SK-N-SH (cell line): ENCODE data around the gene IL3. TPM values are rescaled to one million over a fixed set of nuclear protein-coding genes. Genes with fewer than 3 reads are reported as not detected.

Experiments used
- CTCF ChIA-PET: fragments of 300-600, 350-600 bp; formaldehyde crosslinking; extraction: SDS; loops from one replicate; lab custom pipeline; 2021; lab: Yijun Ruan, JAX
- POLR2A ChIA-PET: fragments of 350-600 bp; sonication (Branson Sonifier 250); formaldehyde crosslinking; extraction: SDS; loops from one replicate; lab custom pipeline; 2020; ENCODE audit warnings: antibody characterized with exemption, inconsistent platforms; lab: Yijun Ruan, JAX
- DNase-seq: peaks from one replicate; pipeline ENCODE4 v3.0.0; 2012
- H2AFZ ChIP-seq: fragments of 200-600 bp; sonication (generic); 2 replicates; pipeline ENCODE4 v1.8.1; 2016; ENCODE audit warnings: antibody characterized with exemption, mild to moderate bottlenecking, low read depth
- H3F3A ChIP-seq: fragments of 200-600 bp; sonication (generic); replicated peaks from 2 replicates; pipeline ENCODE3; 2016; ENCODE audit warnings: antibody characterized with exemption, mild to moderate bottlenecking; ENCODE audit not compliant: insufficient read depth
- H3K27ac ChIP-seq, 2 experiments: fragments of 200-500 bp in 1 of 2; fragments of 200-600 bp in 1 of 2; sonication (Bioruptor generic) in 1 of 2; sonication (generic), shearing (Covaris generic) in 1 of 2; 2 replicates each; pipeline versions ENCODE4 v1.5.1 to v1.6.1; 2014 to 2016; ENCODE audit warnings: low read depth in 2 of 2, inconsistent platforms in 1 of 2, low read length in 1 of 2, mild to moderate bottlenecking in 1 of 2, mixed read lengths in 1 of 2
- H3K27me3 ChIP-seq: fragments of 200-600 bp; sonication (generic), shearing (Covaris generic); 2 replicates; pipeline ENCODE4 v1.6.1; 2016; ENCODE audit warnings: mixed run types; ENCODE audit not compliant: insufficient read depth
- H3K36me3 ChIP-seq, 2 experiments: fragments of 200-500 bp in 1 of 2; fragments of 200-600 bp in 1 of 2; sonication (Bioruptor generic) in 1 of 2; sonication (generic) in 1 of 2; replicated peaks in 1 of 2; 2 replicates each; pipeline versions ENCODE3 to v1.5.1; 2014 to 2016; ENCODE audit warnings: low read length in 1 of 2, mild to moderate bottlenecking in 1 of 2; ENCODE audit not compliant: insufficient read depth in 2 of 2, control insufficient read depth in 1 of 2
- H3K4me1 ChIP-seq, 2 experiments: fragments of 200-500 bp in 1 of 2; fragments of 200-600 bp in 1 of 2; sonication (Bioruptor generic) in 1 of 2; sonication (generic), shearing (Covaris generic) in 1 of 2; 2 replicates each; pipeline versions ENCODE4 v1.5.1 to v1.6.1; 2014 to 2016; ENCODE audit warnings: low read depth in 1 of 2, low read length in 1 of 2, mixed run types in 1 of 2; ENCODE audit not compliant: insufficient read depth in 2 of 2, control insufficient read depth in 1 of 2
- H3K4me2 ChIP-seq: fragments of 200-600 bp; sonication (generic), shearing (Covaris generic); 2 replicates; pipeline ENCODE4 v1.6.1; 2017; ENCODE audit warnings: mixed run types
- H3K4me3 ChIP-seq, 2 experiments: fragments of 200-500 bp in 1 of 2; fragments of 200-600 bp in 1 of 2; sonication (Bioruptor generic) in 1 of 2; sonication (generic), shearing (Covaris generic) in 1 of 2; 2 replicates each; pipeline versions ENCODE4 v1.5.1 to v1.8.1; 2014 to 2016; ENCODE audit warnings: low read depth in 2 of 2, inconsistent platforms in 1 of 2, low read length in 1 of 2, mild to moderate bottlenecking in 1 of 2, mixed read lengths in 1 of 2, moderate library complexity in 1 of 2
- H3K79me2 ChIP-seq: fragments of 200-600 bp; sonication (generic); 2 replicates; pipeline ENCODE4 v1.8.1; 2017; ENCODE audit warnings: mild to moderate bottlenecking; ENCODE audit not compliant: insufficient read depth
- H3K9ac ChIP-seq: fragments of 200-600 bp; sonication (generic); 2 replicates; pipeline ENCODE4 v1.6.1; 2017; ENCODE audit warnings: mixed run types
- H3K9me2 ChIP-seq: fragments of 200-600 bp; sonication (generic); 2 replicates; pipeline ENCODE4 v1.6.1; 2017; ENCODE audit warnings: mixed run types
- H3K9me3 ChIP-seq: fragments of 200-600 bp; sonication (generic); 2 replicates; pipeline ENCODE4 v1.6.1; 2017; ENCODE audit warnings: mixed run types, mild to moderate bottlenecking, moderate library complexity
- H4K20me1 ChIP-seq: fragments of 200-600 bp; sonication (generic); 2 replicates; pipeline ENCODE4 v1.6.1; 2017; ENCODE audit warnings: mild to moderate bottlenecking, mixed run types; ENCODE audit not compliant: insufficient read depth
- CHD2 ChIP-seq: fragments of 150-350 bp; IDR thresholded peaks from 2 replicates; pipeline ENCODE4 v1.6.1; 2018; ENCODE audit warnings: low read length; ENCODE audit not compliant: partially characterized antibody
- ELF1 ChIP-seq: IDR thresholded peaks from 2 replicates; pipeline ENCODE4 v1.4.0; 2012
- EZH2phosphoT487 ChIP-seq: fragments of 200-600 bp; sonication (generic); IDR thresholded peaks from 2 replicates; pipeline ENCODE4 v1.6.1; 2017; ENCODE audit warnings: low read depth, mixed run types, mild to moderate bottlenecking, antibody characterized with exemption, moderate library complexity, borderline replicate concordance
- FOSL2 ChIP-seq: IDR thresholded peaks from 2 replicates; pipeline ENCODE4 v1.4.0; 2012; ENCODE audit warnings: low read depth, mild to moderate bottlenecking, moderate library complexity, borderline replicate concordance
- FOXJ3 ChIP-seq: sonication (generic); formaldehyde crosslinking; IDR thresholded peaks from 2 replicates; pipeline ENCODE4 v1.5.1; 2020; ENCODE audit warnings: mild to moderate bottlenecking, missing genetic modification reagents
- FOXM1 ChIP-seq: IDR thresholded peaks from 2 replicates; pipeline ENCODE4 v1.4.0; 2012; ENCODE audit warnings: low read depth, mild to moderate bottlenecking
- GABPA ChIP-seq: IDR thresholded peaks from 2 replicates; pipeline ENCODE4 v1.4.0; 2012; ENCODE audit warnings: low read depth, mild to moderate bottlenecking
- GATA2 ChIP-seq: sonication (generic); formaldehyde crosslinking; IDR thresholded peaks from 2 replicates; pipeline ENCODE4 v1.5.0; 2020; ENCODE audit warnings: mild to moderate bottlenecking, missing genetic modification reagents
- JUND ChIP-seq: IDR thresholded peaks from 2 replicates; pipeline ENCODE4 v1.4.0; 2012
- MAX ChIP-seq: IDR thresholded peaks from 2 replicates; pipeline ENCODE4 v1.4.0; 2012; ENCODE audit warnings: low read depth
- MEF2A ChIP-seq: IDR thresholded peaks from 2 replicates; pipeline ENCODE4 v1.4.0; 2012; ENCODE audit warnings: low read depth, borderline replicate concordance
- MXI1 ChIP-seq: IDR thresholded peaks from 2 replicates; pipeline ENCODE4 v1.6.1; 2012; ENCODE audit warnings: mild to moderate bottlenecking, low read depth, low read length, improper control_type of control experiment
- PBX3 ChIP-seq: IDR thresholded peaks from 2 replicates; pipeline ENCODE4; 2012
- POLR2AphosphoS5 ChIP-seq: IDR thresholded peaks from 2 replicates; pipeline ENCODE4 v1.6.1; 2012; ENCODE audit warnings: low read depth, low read length
- RAD21 ChIP-seq: IDR thresholded peaks from 2 replicates; pipeline ENCODE4 v1.6.1; 2012; ENCODE audit warnings: mild to moderate bottlenecking, low read length
- RCOR1 ChIP-seq: fragments of 150-350 bp; IDR thresholded peaks from 2 replicates; pipeline ENCODE4 v1.6.1; 2017; ENCODE audit warnings: antibody characterized with exemption, low read length
- RFX5 ChIP-seq: IDR thresholded peaks from 2 replicates; pipeline ENCODE4 v1.6.1; 2012; ENCODE audit warnings: mild to moderate bottlenecking, improper control_type of control experiment, low read length
- SMC3 ChIP-seq: IDR thresholded peaks from 2 replicates; pipeline ENCODE4 v1.6.1; 2012; ENCODE audit warnings: low read depth, low read length, improper control_type of control experiment
- TEAD4 ChIP-seq: IDR thresholded peaks from 2 replicates; pipeline ENCODE4 v1.4.0; 2012; ENCODE audit warnings: mild to moderate bottlenecking, borderline replicate concordance; ENCODE audit not compliant: insufficient read depth
- USF1 ChIP-seq: IDR thresholded peaks from 2 replicates; pipeline ENCODE4 v1.4.0; 2012; ENCODE audit warnings: low read depth, borderline replicate concordance
- WGBS: methylation state at CpG from one replicate; pipeline ENCODE4 v1.1.6; 2017; ENCODE audit warnings: low lambda C conversion rate; 5-methylcytosine and 5-hydroxymethylcytosine counted together
- polyA plus RNA-seq, 3 experiments: library from polyadenylated mRNA; depleted of rRNA; stranded (reverse); fragments of >200 nt; gene quantifications; 2 replicates each; pipeline ENCODE4 v1.2.3, GENCODE V29; 2012

IL3 gene
- polyA plus RNA-seq, 1 of the 3 experiments (the other 2 are of a cell fraction) = not detected

- Histone ChIP-seq H3F3A (peaks cover 5% of the 10 kb centered on the region), H4K20me1 (no peaks in the 10 kb centered on the region), H3K9me2 (no peaks in the 10 kb centered on the region), H3K27ac (peak overlapping the region in 1 of 2 experiments; percentile 74; a peak in 2 of 4 replicates), H3K4me1 (peaks cover 17% of the 10 kb centered on the region in 2 experiments), H3K9me3 (no peaks in the 10 kb centered on the region), H3K79me2 (no peaks in the 10 kb centered on the region), H3K4me2 (no peak overlapping the region)
- CTCF ChIA-PET = interaction anchor here (1.3 to 3.0 kb wide), 3 partner anchors 22 to 24 kb away, joined by 7 to 11 read pairs (median 9); no protein-coding TSS in a partner anchor
- TF ChIP-seq TEAD4 = no peak
- no peak for TF ChIP-seq RFX5
- TF ChIP-seq FOSL2 = no peak
- TF ChIP-seq EZH2phosphoT487 = no peak
- TF ChIP-seq MXI1 = no peak
- TF ChIP-seq PBX3 = no peak
- TF ChIP-seq POLR2AphosphoS5 = no peak
- TF ChIP-seq JUND = no peak
- TF ChIP-seq FOXJ3 (CRISPR knock-in tag) = no peak
- TF ChIP-seq CHD2 = no peak
- TF ChIP-seq RCOR1 = no peak
- no peak for TF ChIP-seq MEF2A
- TF ChIP-seq GATA2 = no peak
- TF ChIP-seq GABPA = no peak
- TF ChIP-seq ELF1 = no peak
- no peak for TF ChIP-seq USF1
- no peak for TF ChIP-seq RAD21
- TF ChIP-seq MAX = no peak
- TF ChIP-seq SMC3 = no peak
- TF ChIP-seq FOXM1 = no peak
- TF ChIP-seq, all 33 proteins: peak for 0
- no peak overlapping the region for H3K9ac ChIP-seq
- DNase-seq = no peak
- H2AFZ ChIP-seq = no peak overlapping the region
- H3K36me3 ChIP-seq = no peaks in the 10 kb centered on the region
- no peak overlapping the region for H3K4me3 ChIP-seq
- H3K27me3 ChIP-seq = no peaks in the 10 kb centered on the region
- WGBS = 85% methylated on average over 6 of the region's 6 CpGs
- POLR2A ChIA-PET = no interaction called here
These were observed 26.7 kb downstream of the IL3 start for GRCh38 chr5:132087176-132087575.
